NCI-H226 (cell line): ENCODE data around the gene PTGDS.

Source experiments
- DNase-seq: peaks from one replicate; pipeline ENCODE4 v3.0.0-alpha.2; 2015

PTGDS gene

DNA sequence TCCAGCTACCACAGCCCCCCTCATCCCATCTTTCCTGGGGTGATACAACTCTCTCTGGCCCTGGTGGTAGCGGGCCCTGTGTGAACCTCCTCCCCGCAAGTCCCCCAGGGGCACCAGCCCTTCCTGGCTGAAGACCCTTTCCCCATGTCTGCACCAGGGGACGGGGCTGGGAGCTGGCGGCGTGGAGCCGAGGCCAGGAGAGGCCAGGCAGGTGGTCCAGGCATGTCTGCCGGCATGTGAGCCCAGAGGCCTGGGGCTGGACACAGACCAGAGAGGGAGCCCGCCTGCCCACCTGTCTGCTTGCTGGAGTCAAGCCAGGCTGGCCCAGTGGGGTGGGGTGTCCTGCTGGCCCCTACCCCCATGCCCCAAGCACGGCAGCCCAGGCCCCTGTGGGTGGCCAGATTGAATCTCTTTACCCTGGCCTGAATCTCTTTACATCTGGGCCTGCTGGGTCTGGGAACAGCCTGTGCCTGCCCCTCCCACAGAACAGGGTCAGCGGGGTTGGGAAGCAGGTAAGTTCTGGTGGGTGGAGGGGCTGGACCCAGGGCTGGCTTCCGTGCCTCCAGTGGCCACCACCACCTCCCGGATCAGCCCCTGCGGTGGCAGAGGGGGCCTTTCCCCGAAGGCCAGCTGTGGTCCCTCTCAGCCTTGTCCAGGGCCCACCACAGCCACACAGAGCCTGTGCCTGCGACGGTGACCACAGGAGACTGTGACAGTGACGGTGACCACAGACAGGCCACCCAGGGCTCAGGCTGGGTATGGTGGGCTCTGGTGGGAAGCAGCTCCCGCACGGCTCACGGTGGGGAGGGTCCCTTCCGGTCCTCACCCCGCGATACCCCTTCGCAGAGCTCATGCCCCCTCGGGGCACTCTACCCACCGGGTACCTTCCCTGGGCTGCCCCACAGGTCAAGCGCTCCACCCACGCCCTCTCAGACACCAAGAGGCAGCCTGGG is 18.1 kb upstream of the PTGDS start:
- DNase-seq = no peak

DNA sequence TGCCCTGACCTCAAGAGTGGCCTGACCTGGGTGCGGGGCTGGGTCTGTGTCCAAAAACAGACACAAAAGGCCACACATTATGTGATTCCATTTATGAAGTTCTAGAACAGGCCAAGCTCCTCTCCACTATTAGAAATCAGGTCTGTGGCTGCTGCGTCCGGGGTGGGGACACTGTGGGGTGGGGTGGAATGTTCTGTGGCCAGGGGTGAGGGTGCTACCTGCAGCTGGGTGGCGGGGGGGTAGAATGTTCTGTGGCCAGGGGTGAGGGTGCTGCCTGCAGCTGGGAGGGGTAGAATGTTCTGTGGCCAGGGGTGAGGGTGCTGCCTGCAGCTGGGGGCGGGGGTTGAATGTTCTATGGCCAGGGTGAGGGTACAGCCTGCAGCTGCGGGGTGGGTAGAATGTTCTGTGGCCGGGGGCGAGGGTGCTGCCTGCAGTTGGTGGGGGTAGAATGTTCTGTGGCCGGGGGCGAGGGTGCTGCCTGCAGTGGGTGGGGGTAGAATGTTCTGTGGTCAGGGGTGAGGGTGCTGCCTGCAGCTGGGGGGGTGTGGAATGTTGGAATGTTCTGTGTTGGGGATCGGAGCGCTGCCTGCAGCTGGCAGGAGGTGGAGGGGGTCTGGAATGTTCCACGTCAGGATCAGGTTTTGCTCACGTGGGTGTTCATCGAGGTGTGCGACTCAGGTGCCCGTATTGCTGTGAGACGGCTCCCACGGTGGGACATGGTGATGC is 16.9 kb upstream of the PTGDS start:
- no peak for DNase-seq

GRCh38 chr9:136960938-136961275 is 16.4 kb upstream of the PTGDS start:
- no peak for DNase-seq

DNA sequence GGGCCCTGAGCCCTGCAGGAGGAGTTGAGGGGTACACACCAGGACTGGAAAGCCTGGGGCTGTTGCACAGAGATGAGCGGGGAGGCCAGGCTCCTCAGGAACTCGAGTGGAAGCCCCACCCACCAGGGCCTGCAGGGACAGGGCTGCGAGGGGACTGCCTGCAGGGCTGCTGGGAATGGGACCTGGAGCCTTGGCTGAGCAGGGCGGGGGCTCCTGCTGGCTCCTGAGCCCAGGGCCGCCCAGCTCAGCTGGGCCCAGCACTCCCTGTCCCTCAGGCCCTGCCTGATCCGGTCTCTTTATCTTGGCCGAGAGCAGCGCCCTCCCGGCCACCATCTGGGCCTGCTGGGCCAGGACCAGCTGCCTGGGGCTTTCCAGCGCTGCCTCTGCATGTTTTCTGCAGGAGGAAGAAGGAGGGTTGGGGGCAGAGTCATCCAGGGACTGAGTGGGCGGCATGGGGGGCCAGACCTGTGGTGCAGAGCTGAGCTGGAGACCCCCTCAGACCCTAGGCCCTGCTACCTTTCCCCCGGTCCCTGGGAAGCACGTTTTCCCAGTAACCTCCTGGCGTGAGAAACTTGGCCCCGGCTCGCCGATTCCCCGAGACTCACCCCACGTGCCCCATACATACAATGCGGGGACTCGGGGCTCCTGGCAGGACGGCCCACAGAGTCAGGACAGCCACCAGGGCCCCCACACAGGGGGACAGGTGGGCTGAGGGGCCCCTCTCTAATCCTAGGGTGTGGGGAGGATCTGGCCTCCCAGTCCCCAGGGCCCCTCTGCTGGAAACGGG is 15.8 kb upstream of the PTGDS start:
- DNase-seq = no peak

DNA sequence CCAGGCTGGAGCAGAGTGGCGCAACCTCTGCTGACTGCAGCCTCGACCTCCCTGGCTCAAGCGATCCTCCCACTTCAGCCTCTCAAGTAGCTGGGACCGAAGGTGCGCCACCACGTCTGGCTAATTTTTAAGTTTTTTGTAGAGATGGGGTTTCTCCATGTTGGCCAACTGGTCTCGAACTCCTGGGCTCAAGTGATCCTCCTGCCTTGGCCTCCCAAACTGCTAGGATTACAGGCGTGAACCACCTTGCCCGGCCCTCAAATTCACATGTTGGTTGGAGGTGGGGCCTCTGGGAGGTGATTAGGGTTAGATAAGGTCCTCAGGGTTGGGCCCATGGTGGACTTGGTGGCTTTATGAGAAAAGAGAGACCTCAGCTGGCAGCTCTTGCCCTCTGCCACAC is 15.1 kb upstream of the PTGDS start:
- no peak for DNase-seq

DNA sequence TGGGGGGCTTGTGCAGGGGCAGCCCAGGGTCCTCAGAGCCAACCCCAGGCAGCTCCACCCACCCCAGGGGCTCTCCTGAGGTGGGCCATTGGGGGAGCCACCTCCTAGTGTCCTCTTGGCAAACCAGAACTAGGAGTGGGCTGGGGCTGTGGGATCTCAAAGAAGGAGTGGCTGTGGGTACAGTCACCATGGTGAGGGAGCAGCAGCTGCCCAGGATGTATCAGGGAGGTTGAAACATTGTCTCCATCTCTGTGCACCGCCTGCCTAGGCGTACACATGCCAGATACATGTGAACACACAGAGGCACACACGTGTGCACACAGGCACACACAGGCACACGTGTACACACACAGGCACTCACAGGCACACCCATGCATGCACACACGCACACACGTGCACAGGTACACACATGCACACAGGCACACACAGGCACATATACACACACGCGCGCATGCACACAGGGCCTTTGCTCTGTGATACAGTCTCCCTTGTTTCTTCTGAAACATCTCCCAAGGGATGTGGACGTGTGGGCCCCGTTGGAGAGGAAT is 14.5 kb upstream of the PTGDS start:
- DNase-seq = no peak

DNA sequence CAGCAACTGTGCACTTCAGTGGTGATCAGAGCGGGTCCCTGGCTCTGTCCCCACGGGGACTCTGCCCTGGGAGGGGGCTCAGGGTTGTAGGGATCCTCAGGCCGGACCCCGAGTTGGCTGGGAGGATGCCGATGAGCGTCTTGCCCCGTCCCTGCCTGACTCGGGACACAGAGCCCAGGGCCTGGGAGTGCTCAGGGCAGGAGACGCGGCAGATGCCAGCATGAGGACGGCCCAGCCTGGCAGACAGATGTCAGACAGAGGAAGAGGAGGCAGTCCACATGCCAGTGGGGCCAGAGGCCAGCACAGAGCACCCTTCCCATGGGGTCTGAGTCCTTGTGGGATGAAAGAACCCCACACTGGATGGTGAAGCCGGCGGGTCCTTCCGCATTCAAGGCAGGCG is 14.0 kb upstream of the PTGDS start:
- DNase-seq = no peak

- DNase-seq = no peak
Measured at GRCh38 chr9:136963751-136964150, 13.6 kb upstream of the PTGDS start.

DNA sequence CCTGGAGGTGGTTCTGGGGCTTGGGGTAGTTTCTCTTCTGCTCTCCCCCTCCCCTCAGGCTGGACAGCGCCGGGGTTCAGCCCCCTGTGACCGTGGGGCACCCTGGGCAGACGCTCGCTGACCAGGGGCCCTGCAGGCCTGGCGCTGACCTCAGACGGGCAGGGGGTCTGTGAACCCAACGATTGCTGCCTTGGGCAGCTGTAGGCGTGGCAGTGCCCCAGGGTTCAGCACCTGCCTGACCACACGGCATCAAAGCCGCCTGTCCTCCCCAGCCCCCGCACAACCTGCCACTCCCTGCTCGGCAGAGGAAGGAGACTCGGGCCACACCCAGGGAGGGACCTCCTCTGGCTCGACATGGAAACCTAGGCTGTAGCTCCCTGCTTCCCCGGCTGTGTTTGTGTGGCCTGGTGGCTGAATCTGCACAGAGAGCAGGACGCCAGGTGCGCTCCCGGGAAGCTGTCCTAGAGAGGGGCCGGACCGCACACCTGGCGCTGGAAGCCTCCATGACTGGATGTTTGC is 13.1 kb upstream of the PTGDS start:
- no peak for DNase-seq

DNA sequence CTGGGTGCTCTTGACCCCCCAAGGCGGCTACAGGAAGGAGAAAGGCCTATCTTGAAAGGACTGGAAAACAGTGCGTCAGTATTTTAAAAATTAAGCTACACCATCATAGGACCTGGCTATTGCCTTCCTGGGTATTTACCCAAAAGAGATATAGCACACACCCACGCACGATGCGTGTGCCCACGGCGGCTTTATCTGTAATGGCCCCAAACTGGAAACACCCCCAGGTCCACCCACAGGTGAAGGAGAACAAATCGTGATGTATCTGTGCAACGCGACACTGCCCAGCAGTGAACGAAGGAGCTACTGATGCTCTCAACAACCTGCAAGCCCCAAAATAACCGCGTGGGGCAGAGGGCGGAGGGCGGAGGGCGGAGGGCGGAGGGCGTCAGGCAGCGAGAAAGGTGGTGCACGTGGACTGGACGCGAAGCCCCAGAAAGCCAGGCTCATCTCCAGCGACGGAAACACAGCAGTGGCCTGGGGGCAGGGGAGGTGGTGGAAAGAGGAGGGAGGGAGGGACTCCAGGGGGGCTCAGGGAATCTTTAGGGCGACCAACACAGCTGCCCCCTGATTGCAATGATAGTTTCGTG is 12.4 kb upstream of the PTGDS start:
- DNase-seq = no peak

- no peak for DNase-seq
Measured at GRCh38 chr9:136965771-136966484, 11.4 kb upstream of the PTGDS start.

GRCh38 chr9:136968333-136969127 is 8.8 kb upstream of the PTGDS start:
- no peak for DNase-seq

DNA sequence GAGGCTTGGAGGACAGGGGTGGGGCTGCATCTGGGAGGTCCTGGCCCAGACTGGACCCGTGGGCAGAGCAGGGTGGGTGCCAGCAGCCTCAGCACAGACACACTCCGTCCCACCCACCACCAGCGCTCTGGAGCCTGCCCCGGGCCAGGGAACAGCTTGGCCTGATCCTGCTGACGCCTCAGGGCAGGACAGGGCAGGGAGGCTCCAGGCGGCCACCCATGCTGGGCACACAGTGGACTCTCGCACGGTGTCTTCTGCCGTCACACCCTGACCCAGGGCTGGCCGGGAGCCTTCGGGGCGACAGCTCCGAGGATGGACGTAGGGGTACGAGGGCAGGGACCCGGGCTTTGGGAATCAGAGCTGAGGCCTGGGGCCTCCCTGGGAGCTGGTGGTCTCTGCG is 8.2 kb upstream of the PTGDS start:
- DNase-seq = no peak

- no peak for DNase-seq
Measured at GRCh38 chr9:136969774-136970173, 7.5 kb upstream of the PTGDS start.

GRCh38 chr9:136970361-136970760 is 6.9 kb upstream of the PTGDS start:
- no peak for DNase-seq

DNA sequence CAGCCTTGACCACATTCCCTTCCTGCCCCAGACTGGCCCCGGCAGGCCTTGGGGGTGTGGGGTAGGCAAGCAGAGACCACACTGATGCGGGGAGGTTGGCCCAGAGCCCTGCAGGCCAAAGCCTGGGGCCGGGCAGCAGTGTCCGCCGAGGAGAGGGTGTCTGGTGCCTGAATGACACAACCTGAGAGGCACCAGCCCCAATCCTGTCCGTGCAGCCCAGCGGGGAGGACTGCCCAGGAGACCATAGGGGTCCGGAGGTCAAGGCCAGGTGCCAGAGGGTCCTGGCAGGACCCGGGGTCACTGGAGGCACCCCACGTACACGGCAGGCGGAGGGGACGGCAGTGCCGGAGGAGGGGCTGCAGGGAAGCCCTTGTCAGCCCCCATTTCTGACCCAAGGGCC is 5.6 kb upstream of the PTGDS start:
- no peak for DNase-seq

DNA sequence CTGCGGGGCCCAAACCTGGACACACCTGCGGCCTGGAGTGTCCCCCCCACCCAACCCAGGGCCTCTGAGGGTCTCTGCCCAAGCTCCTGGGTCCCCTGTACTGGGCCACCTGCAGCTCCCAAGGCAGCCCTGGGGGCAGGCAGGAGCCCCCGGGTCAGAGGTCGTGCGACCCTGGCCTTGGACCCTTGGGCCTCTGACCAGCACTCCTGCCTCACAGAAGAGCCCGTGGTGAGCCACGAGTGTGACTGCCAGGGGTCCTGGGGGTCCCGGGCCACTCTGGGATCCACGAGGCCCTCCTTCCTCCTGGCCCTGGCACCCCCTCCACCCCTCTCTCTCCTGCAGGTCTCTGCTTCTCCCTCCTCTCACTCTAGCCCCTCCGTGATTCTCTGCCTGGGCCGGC is 5.0 kb upstream of the PTGDS start:
- DNase-seq = no peak

DNA sequence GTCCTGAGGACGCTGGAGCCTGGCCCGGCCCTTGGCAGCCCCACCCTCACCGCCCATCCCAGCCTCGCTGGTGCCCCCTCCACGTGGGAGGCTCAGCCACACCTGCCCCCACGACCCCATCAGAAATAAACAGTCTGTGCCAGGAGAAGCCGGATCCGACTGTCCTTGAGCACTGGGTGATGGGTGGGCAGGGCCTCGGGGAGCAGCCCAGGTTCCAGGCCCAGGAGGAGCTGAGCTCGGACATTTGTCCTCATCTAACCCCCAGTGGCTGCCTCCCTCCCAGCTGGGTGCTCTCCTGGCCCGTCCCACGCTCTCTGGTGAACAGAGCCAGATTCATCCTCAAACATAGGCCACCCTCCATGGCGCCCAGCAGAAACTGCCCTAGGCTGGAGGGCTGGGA is 4.6 kb upstream of the PTGDS start:
- no peak for DNase-seq

GRCh38 chr9:136973618-136974617 is 3.4 kb upstream of the PTGDS start:
- no peak for DNase-seq
